Brain microvascular endothelial cell (primary cell): ENCODE data around the gene TSPAN1.
A peak's percentile ranks its signal among the peaks of the same experiment; 100 is the strongest.

Experiments
- DNase-seq: peaks from one replicate; pipeline ENCODE4 v3.0.0-alpha.2; 2020
- H3K27ac ChIP-seq: fragments of 250-450 bp; sonication (Bioruptor Pico); 2 replicates; pipeline ENCODE4 v1.5.1; 2020; ENCODE audit warnings: mild to moderate bottlenecking, moderate library complexity
- H3K27me3 ChIP-seq: fragments of 250-450 bp; sonication (Bioruptor Pico); replicated peaks from 2 replicates; pipeline ENCODE4 v1.5.1; 2020; ENCODE audit warnings: mild to moderate bottlenecking
- H3K36me3 ChIP-seq: fragments of 250-450 bp; sonication (Bioruptor Pico); replicated peaks from 2 replicates; pipeline ENCODE4 v1.5.1; 2020; ENCODE audit warnings: mild to moderate bottlenecking
- H3K4me3 ChIP-seq: 2 replicates; pipeline ENCODE4 v1.5.1; 2011; ENCODE audit warnings: low read depth, mild to moderate bottlenecking, control low read depth, low read length, moderate library complexity
- in situ Hi-C: cut with HindIII; loops from 2 replicates; pipeline ENCODE4 v1.10.0; 2017; ENCODE audit warnings: low sequenced_read_pairs, low pct_ligation_motif_present
- TF ChIP-seq, protein P1 (sequence below): IDR thresholded peaks from 2 replicates; pipeline ENCODE4 v1.5.1; 2011; ENCODE audit warnings: low read depth, mild to moderate bottlenecking, moderate library complexity, low read length, control low read depth, inconsistent platforms; ENCODE audit errors: missing control alignments

Gene TSPAN1

DNA sequence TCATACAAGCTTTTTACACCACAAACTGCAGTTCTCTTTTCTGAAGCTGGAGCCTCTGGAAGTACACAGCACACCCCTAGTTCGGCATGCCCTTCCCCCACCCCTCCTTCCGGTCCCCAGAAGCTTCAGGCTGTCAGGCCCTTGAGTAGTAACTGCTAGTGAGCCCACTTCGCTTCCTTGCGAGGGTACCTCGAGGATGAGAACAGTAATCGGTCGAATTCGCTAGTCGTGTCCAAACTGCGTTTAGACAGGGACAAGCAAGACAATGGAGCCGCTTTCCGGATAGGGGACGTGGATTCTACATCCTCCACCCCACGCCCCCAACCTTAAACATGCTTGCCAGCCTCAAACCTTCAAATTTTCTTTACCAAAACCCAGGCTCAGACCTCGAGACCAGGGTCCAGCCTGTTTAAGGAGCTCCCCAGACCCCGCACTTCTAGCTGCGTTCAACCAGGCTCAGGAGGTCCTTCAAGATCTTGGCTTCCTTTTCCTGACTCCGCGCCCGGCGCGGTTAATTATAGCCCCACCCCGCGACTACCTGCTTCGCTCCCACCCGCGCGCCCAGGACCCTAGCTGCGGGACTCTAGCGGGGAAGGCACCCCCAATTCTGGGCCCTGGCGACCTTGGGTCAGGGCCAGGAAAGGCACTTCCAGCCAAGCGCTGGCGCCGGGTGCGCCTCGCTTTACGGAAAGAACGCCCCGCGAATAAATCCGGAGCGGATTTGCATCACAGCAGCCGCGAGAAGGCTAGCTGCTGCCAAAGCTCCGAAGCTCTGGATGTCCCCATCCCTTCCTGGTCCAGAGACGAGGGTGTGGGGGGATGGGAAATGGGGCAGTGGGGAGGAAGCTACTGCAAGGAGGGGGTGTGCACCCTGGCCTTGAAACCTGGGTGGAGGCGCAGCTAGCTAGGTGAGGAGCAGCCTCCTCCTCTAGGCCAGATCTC is 8.1 kb upstream of the TSPAN1 start:
- no peaks in the 10 kb centered on the region for H3K27me3 ChIP-seq
- H3K36me3 ChIP-seq = no peaks in the 10 kb centered on the region
- TF ChIP-seq, protein P1, sequence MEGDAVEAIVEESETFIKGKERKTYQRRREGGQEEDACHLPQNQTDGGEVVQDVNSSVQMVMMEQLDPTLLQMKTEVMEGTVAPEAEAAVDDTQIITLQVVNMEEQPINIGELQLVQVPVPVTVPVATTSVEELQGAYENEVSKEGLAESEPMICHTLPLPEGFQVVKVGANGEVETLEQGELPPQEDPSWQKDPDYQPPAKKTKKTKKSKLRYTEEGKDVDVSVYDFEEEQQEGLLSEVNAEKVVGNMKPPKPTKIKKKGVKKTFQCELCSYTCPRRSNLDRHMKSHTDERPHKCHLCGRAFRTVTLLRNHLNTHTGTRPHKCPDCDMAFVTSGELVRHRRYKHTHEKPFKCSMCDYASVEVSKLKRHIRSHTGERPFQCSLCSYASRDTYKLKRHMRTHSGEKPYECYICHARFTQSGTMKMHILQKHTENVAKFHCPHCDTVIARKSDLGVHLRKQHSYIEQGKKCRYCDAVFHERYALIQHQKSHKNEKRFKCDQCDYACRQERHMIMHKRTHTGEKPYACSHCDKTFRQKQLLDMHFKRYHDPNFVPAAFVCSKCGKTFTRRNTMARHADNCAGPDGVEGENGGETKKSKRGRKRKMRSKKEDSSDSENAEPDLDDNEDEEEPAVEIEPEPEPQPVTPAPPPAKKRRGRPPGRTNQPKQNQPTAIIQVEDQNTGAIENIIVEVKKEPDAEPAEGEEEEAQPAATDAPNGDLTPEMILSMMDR = no peak
- H3K27ac ChIP-seq = no peak overlapping the region
- H3K4me3 ChIP-seq = peak overlapping the region; percentile 51
- in situ Hi-C loops = no loop called here
- DNase-seq = no peak

- Histone ChIP-seq H3K36me3 (no peaks in the 10 kb centered on the region), H3K27ac (no peak overlapping the region), H3K4me3 (no peak overlapping the region), H3K27me3 (no peaks in the 10 kb centered on the region)
- in situ Hi-C loops = no loop called here
- TF ChIP-seq, protein P1 = no peak
- no peak for DNase-seq
These were observed 6.4 kb upstream of the TSPAN1 start for GRCh38 chr1:46168477-46168876.

DNA sequence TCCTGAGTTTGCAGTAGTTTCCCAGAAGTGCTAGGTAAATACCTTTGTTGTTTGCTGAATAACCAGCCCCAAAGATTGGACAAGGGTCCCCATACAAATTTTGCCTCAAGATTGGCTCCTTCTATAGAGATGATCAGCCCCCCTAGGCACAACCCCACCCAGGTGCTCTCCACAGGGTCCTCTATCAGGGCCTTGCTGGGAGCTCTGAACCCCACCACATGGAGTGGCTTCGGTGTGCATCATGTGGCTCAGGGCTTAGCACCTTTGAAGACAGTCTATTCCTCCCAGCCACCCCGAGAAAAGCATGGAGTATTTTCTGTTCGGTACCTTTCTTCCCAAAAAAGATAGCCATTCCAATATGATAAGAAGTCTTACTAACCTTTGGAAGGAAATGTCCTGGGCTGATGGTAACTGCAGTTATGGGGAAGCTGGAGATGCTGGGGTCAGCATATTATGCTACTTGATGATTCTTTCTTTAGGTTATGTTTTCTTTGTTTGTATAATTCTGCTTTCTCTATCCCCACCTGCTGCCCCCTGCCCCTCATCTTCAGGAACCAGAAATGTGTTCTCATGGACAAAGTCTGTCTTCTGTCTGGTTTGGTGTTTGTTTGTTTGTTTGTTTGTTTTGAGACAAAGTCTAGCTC is 5.0 kb upstream of the TSPAN1 start:
- no peak for DNase-seq
- no peak overlapping the region for H3K27ac ChIP-seq
- H3K4me3 ChIP-seq = no peak overlapping the region
- in situ Hi-C loops = no loop called here
- H3K36me3 ChIP-seq = no peaks in the 10 kb centered on the region
- H3K27me3 ChIP-seq = no peaks in the 10 kb centered on the region
- TF ChIP-seq, protein P1 = no peak

DNA sequence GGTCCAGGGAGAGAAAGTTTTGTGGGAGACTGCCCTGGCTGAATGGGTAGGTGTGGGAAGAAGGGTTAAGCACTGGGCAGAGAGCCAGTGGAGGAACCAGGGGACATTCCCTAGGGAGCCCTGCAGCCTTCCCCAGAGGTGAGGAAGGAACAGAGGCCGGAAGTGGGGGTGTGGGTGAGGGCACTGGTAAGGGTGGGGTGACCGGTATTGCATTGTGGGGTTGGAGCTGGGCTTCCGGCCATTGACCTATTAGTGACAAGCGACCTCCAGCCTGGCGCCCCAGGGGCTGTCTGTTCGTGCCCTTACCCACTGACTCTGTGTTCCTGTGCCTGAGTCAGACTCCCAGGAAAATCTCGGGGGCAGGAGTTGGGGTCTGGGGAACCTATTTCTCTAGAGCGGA is 3.5 kb upstream of the TSPAN1 start:
- H3K27ac ChIP-seq = no peak overlapping the region
- in situ Hi-C loops = no loop called here
- TF ChIP-seq, protein P1 = no peak

DNA sequence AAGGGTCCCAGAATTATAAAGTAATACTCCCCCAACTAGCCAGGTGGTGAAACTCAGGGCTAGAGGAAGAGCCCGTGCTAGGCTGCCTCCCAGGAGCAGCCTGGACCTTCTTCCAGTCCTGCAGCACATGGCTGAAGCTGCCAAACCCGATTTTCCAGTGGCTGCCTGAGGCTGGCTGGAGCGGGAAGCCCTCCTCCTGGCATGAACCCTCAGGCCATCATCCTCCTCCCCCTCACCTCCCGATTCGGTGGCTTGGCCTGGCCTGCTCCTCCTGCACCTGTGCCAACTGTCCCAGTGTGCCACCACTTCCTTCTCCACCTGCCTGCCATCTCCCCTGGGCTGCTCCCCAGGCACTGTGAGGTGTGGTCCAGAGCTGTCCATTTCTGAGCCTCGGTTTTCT is 3.0 kb upstream of the TSPAN1 start:
- TF ChIP-seq, protein P1 = no peak
- Histone ChIP-seq H3K27ac (no peak overlapping the region), H3K27me3 (no peaks in the 10 kb centered on the region), H3K4me3 (no peak overlapping the region), H3K36me3 (no peaks in the 10 kb centered on the region)
- in situ Hi-C loops = no loop called here
- DNase-seq = no peak

More for the DNA sequence above, 3.5 kb upstream of the TSPAN1 start:
- Histone ChIP-seq H3K4me3 (no peak overlapping the region), H3K36me3 (no peaks in the 10 kb centered on the region), H3K27me3 (no peaks in the 10 kb centered on the region)
- no peak for DNase-seq
